Thyroid gland (tissue), 4 donors: ENCODE measurements around the gene SLC38A1.

Source experiments
- CTCF ChIP-seq, 6 experiments: fragments of 200-600 bp in 3 of 6; fragments of 450-650 bp in 3 of 6; sonication (generic) in 3 of 6; IDR thresholded peaks; one replicate each; pipeline ENCODE4 v1.5.1; 2016 to 2019; ENCODE audit warnings: antibody characterized with exemption in 6 of 6, mild to moderate bottlenecking in 2 of 6, inconsistent platforms in 1 of 6, moderate library complexity in 1 of 6
- POLR2A ChIP-seq, 2 donors: fragments of 450-650 bp; IDR thresholded peaks; one replicate each; pipeline ENCODE4 v1.6.1; 2017; ENCODE audit warnings: antibody characterized with exemption in 2 of 2, mild to moderate bottlenecking in 2 of 2, moderate library complexity in 1 of 2

- no peak for TF ChIP-seq POLR2A (IDR thresholded peaks at IDR 0.05)
- no peak for TF ChIP-seq CTCF (IDR thresholded peaks at IDR 0.05)
Measured at GRCh38 chr12:46233423-46233822, 35.4 kb downstream of the SLC38A1 start.
